Nephron progenitor cell (in vitro differentiated cells): Measurements from ENCODE around the gene LRIT3.
"Not testable (repeated sequence)": the region's sequence is repeated elsewhere in the genome, so short reads cannot be mapped to it uniquely, and the experiment has no call there.

Source experiments
- DNase-seq: peaks from one replicate; pipeline ENCODE4 v3.0.0; 2021
- H3K27ac Mint-ChIP-seq: 2 replicates; pipeline ENCODE4 v1.8.0; 2021; ENCODE audit warnings: mild to moderate bottlenecking, moderate library complexity, mixed read lengths
- H3K27me3 Mint-ChIP-seq: 2 replicates; pipeline ENCODE4 v1.8.0; 2021; ENCODE audit warnings: mild to moderate bottlenecking, low read depth, mixed read lengths; ENCODE audit not compliant: poor library complexity
- H3K36me3 Mint-ChIP-seq: 2 replicates; pipeline ENCODE4 v1.8.0; 2021; ENCODE audit warnings: low read depth, mixed read lengths
- H3K4me1 Mint-ChIP-seq: 2 replicates; pipeline ENCODE4 v1.8.0; 2021; ENCODE audit warnings: mixed read lengths
- H3K4me3 Mint-ChIP-seq: 2 replicates; pipeline ENCODE4 v1.8.0; 2021; ENCODE audit warnings: mild to moderate bottlenecking, moderate library complexity, mixed read lengths
- H3K9me3 Mint-ChIP-seq: 2 replicates; pipeline ENCODE4 v1.8.0; 2021; ENCODE audit warnings: mild to moderate bottlenecking, moderate library complexity, mixed read lengths
- CTCF ChIP-seq: fragments of 200-600 bp; sonication (generic); IDR thresholded peaks from 2 replicates; pipeline ENCODE4 v1.5.0; 2021; ENCODE audit warnings: antibody characterized with exemption

The LRIT3 gene

GRCh38 chr4:109833756-109834155 lies 14.2 kb upstream of the LRIT3 start:
- no peaks in the 10 kb centered on the region for H3K27me3 Mint-ChIP-seq
- H3K4me3 Mint-ChIP-seq, result no peak overlapping the region
- no peaks in the 10 kb centered on the region for H3K4me1 Mint-ChIP-seq

DNA sequence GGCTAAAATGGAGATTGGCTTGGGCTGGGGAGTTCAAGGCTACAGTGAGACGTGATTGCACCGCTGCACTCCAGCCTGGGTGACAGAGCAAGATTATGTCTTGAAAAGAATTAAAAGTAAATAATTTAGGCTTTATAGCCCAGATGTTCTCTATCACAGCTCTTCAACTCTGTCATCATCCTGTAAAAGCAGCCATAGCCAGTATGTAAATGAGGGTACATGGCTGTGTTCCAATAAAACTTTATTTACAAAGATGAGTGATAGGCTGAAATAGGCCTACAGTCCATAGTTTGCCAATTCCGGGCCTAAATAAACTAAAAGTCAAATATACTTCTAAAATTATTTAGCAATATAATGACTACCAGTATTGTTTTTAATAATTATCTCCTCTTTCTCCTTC lies 10.9 kb upstream of the LRIT3 start:
- peaks cover 3% of the 10 kb centered on the region for H3K9me3 Mint-ChIP-seq
- no peak overlapping the region for H3K27ac Mint-ChIP-seq
- no peak for TF ChIP-seq CTCF
- no peak overlapping the region for H3K4me3 Mint-ChIP-seq
- H3K4me1 Mint-ChIP-seq, result no peaks in the 10 kb centered on the region
- DNase-seq, result no peak
- no peaks in the 10 kb centered on the region for H3K27me3 Mint-ChIP-seq
- H3K36me3 Mint-ChIP-seq, result no peaks in the 10 kb centered on the region

More at GRCh38 chr4:109833756-109834155, 14.2 kb upstream of the LRIT3 start:
- TF ChIP-seq CTCF, result no peak
- H3K9me3 Mint-ChIP-seq, result no peaks in the 10 kb centered on the region
- H3K27ac Mint-ChIP-seq, result no peak overlapping the region
- no peaks in the 10 kb centered on the region for H3K36me3 Mint-ChIP-seq
- no peak for DNase-seq

DNA sequence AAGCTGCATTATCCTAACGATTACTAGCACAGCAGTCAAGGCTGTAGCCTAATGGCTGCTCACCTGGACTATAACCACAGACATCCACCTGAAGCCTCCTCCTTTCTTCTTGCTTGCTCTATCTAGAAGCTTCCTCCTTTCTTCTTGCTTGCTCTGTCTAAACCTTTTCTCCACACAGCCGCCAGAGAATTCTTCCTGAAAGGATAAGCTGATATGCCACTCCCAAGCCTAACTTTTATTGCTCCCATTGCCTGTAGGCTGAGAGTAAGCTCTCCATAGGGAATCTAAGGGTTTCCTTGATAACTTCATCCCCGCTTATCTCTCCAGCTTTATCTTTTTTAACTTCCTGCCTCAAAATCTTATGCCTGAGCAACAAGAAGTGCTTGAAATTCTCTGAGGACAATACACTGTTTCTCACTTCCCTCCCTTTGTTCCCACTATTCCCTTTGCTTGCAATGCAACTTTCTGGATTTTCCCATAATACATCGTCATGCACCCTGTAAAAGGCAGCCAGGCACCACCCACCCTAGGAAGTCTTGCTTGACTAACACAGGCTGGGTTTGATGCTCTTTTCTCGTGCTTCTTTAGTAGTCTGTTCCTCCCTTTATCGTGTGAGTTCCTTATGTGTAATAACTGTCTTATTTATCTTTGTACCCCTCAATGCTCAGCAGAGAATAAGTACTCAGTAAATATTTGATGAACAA lies 1.4 kb upstream of the LRIT3 start:
- no peaks in the 10 kb centered on the region for H3K4me1 Mint-ChIP-seq
- H3K4me3 Mint-ChIP-seq, result no peak overlapping the region
- H3K9me3 Mint-ChIP-seq, result no peaks in the 10 kb centered on the region
- H3K36me3 Mint-ChIP-seq, result no peaks in the 10 kb centered on the region
- DNase-seq, result no peak
- TF ChIP-seq CTCF, result no peak
- H3K27ac Mint-ChIP-seq, result no peak overlapping the region
- H3K27me3 Mint-ChIP-seq, result no peaks in the 10 kb centered on the region

GRCh38 chr4:109848501-109848900 lies 594 bp downstream of the LRIT3 start:
- Mint-ChIP-seq H3K27me3 (no peaks in the 10 kb centered on the region), H3K9me3 (no peaks in the 10 kb centered on the region), H3K36me3 (no peaks in the 10 kb centered on the region), H3K27ac (no peak overlapping the region), H3K4me1 (no peaks in the 10 kb centered on the region), H3K4me3 (no peak overlapping the region)
- no peak for TF ChIP-seq CTCF
- DNase-seq, result no peak

- H3K9me3 Mint-ChIP-seq, result peaks cover 2% of the 10 kb centered on the region
- H3K27me3 Mint-ChIP-seq, result no peaks in the 10 kb centered on the region
- H3K4me3 Mint-ChIP-seq, result no peak overlapping the region
- no peak for TF ChIP-seq CTCF
- no peak overlapping the region for H3K27ac Mint-ChIP-seq
- no peaks in the 10 kb centered on the region for H3K4me1 Mint-ChIP-seq
- no peak for DNase-seq
- no peaks in the 10 kb centered on the region for H3K36me3 Mint-ChIP-seq
These were observed 2.7 kb downstream of the LRIT3 start for GRCh38 chr4:109850601-109851000.

DNA sequence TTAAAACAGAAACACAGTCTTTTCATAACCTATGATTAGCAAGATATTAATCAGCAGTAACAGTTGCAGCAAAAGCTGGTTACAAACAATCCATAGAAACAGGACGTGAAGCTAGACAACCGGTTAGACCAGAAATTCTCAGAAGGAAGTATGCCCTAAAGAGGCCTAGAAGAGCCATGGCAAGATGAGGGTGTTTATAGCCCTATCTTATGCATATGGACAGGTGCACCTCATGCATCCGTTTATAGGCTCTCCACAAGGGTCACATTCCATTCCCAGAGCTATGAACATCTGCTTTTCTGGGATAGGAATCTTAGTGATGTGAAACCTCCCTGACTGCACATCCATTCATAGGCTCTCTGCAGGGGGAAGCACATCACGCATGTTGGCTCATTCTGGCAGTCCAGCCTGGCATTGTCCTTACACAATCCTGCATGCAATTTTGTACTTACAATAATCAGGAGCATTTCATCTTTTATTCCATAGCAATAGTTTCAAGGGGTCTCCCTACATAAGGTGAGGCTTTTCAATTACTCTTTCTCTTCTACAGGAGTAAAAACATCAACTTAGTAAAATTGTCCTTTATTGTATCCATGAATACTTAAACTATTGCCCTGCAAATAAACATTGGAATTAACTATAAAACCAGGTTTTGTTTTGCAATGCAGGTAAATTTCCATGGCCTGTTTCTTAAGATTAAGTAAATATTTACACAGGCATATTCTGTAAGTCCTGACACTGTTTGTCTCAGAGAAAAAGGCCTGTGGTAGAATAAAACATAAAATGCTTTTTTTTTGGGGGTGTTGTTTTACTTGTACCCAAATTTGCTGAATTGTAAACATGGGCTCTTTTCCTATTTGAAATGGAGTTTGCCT lies 11.8 kb downstream of the LRIT3 start:
- not testable (repeated sequence) for H3K36me3 Mint-ChIP-seq, H3K4me1 Mint-ChIP-seq, DNase-seq, H3K27me3 Mint-ChIP-seq, H3K27ac Mint-ChIP-seq, H3K4me3 Mint-ChIP-seq
- H3K9me3 Mint-ChIP-seq, result peaks cover 37% of the 10 kb centered on the region
